Endothelial cell (in vitro differentiated cells): ENCODE results near the gene LHB. TPM values are rescaled to one million over a fixed set of nuclear protein-coding genes. Genes with fewer than 3 reads are reported as not detected.
A peak's percentile ranks its signal among the peaks of the same experiment; 100 is the strongest.

Source experiments
- DNase-seq: peaks from one replicate; pipeline ENCODE4 v3.0.0; 2021; ENCODE audit warnings: low spot score
- H3K27ac Mint-ChIP-seq: one replicate; pipeline ENCODE4 v1.8.0; 2021; ENCODE audit warnings: mixed read lengths, inconsistent platforms; ENCODE audit not compliant: unreplicated experiment
- H3K27me3 Mint-ChIP-seq: one replicate; pipeline ENCODE4 v1.8.0; 2021; ENCODE audit warnings: mild to moderate bottlenecking, moderate library complexity, mixed read lengths, inconsistent platforms; ENCODE audit not compliant: unreplicated experiment
- H3K36me3 Mint-ChIP-seq: one replicate; pipeline ENCODE4 v1.8.0; 2021; ENCODE audit warnings: mild to moderate bottlenecking, low read depth, mixed read lengths, inconsistent platforms; ENCODE audit not compliant: unreplicated experiment
- H3K4me1 Mint-ChIP-seq: one replicate; pipeline ENCODE4 v1.8.0; 2021; ENCODE audit warnings: mild to moderate bottlenecking, mixed read lengths, inconsistent platforms; ENCODE audit not compliant: unreplicated experiment
- H3K4me3 Mint-ChIP-seq: one replicate; pipeline ENCODE4 v1.8.0; 2021; ENCODE audit warnings: mild to moderate bottlenecking, mixed read lengths, inconsistent platforms; ENCODE audit not compliant: unreplicated experiment
- H3K9me3 Mint-ChIP-seq: one replicate; pipeline ENCODE4 v1.8.0; 2021; ENCODE audit warnings: mixed read lengths, inconsistent platforms; ENCODE audit not compliant: unreplicated experiment
- CTCF ChIP-seq: fragments of 200-600 bp; sonication (generic); IDR thresholded peaks from one replicate; pipeline ENCODE4 v1.5.0; 2021; ENCODE audit warnings: antibody characterized with exemption; ENCODE audit not compliant: unreplicated experiment
- total RNA-seq: library from RNA; stranded (reverse); fragmentation: NEBNext Ultra II Directional; extraction: Animal tissue kit (Norgen Biotek cat#: 25700); gene quantifications from one replicate; pipeline ENCODE4 v1.2.1, GENCODE V29; 2021; ENCODE audit not compliant: unreplicated experiment

Gene LHB
- total RNA-seq, 1 donor from 2014 or later, result 1.4 TPM

GRCh38 chr19:48990400-48990799, 26.5 kb downstream of the LHB start:
- no peak overlapping the region for H3K27ac Mint-ChIP-seq

GRCh38 chr19:48989701-48990291, 27.1 kb downstream of the LHB start:
- H3K27ac Mint-ChIP-seq, result peak overlapping the region; percentile 42
- H3K4me3 Mint-ChIP-seq, result peak overlapping the region; percentile 7
- TF ChIP-seq CTCF, result no peak
- no peak for DNase-seq
- peaks cover 22% of the 10 kb centered on the region for H3K36me3 Mint-ChIP-seq
- peaks cover 24% of the 10 kb centered on the region for H3K4me1 Mint-ChIP-seq
- peaks cover 13% of the 10 kb centered on the region for H3K27me3 Mint-ChIP-seq
- no peaks in the 10 kb centered on the region for H3K9me3 Mint-ChIP-seq

More at GRCh38 chr19:48990400-48990799, 26.5 kb downstream of the LHB start:
- Mint-ChIP-seq H3K36me3 (peaks cover 22% of the 10 kb centered on the region), H3K4me3 (peak overlapping the region; percentile 7), H3K27me3 (peaks cover 13% of the 10 kb centered on the region), H3K4me1 (peaks cover 29% of the 10 kb centered on the region), H3K9me3 (no peaks in the 10 kb centered on the region)
- DNase-seq, result no peak
- TF ChIP-seq CTCF, result no peak

- Mint-ChIP-seq H3K9me3 (no peaks in the 10 kb centered on the region), H3K4me3 (no peak overlapping the region), H3K36me3 (peaks cover 22% of the 10 kb centered on the region), H3K27ac (peak overlapping the region; percentile 16), H3K27me3 (peaks cover 13% of the 10 kb centered on the region), H3K4me1 (peaks cover 15% of the 10 kb centered on the region)
- DNase-seq, result no peak
- no peak for TF ChIP-seq CTCF
Measured at GRCh38 chr19:48988860-48989259, 28.0 kb downstream of the LHB start.

- Mint-ChIP-seq H3K27ac (no peak overlapping the region), H3K36me3 (peaks cover 26% of the 10 kb centered on the region)
- TF ChIP-seq CTCF, result no peak
Measured at GRCh38 chr19:48988286-48988685, 28.6 kb downstream of the LHB start.

GRCh38 chr19:48987323-48987722, 29.6 kb downstream of the LHB start:
- DNase-seq, result no peak
- Mint-ChIP-seq H3K4me1 (peaks cover 10% of the 10 kb centered on the region), H3K27me3 (peaks cover 10% of the 10 kb centered on the region), H3K27ac (no peak overlapping the region), H3K36me3 (peaks cover 28% of the 10 kb centered on the region), H3K9me3 (no peaks in the 10 kb centered on the region), H3K4me3 (no peak overlapping the region)
- TF ChIP-seq CTCF, result no peak

More at GRCh38 chr19:48988286-48988685, 28.6 kb downstream of the LHB start:
- no peaks in the 10 kb centered on the region for H3K9me3 Mint-ChIP-seq
- H3K27me3 Mint-ChIP-seq, result peaks cover 10% of the 10 kb centered on the region
- H3K4me3 Mint-ChIP-seq, result peak overlapping the region; percentile 37
- no peak for DNase-seq
- H3K4me1 Mint-ChIP-seq, result peaks cover 11% of the 10 kb centered on the region
